Esophagus muscularis mucosa (tissue), 3 donors: Measurements from ENCODE around the gene SLCO6A1.

Experiments used
- POLR2A ChIP-seq: fragments of 450-650 bp; IDR thresholded peaks from one replicate; pipeline ENCODE4 v1.6.1; 2017; ENCODE audit warnings: antibody characterized with exemption, moderate library complexity, mild to moderate bottlenecking, low read depth
- POLR2AphosphoS5 ChIP-seq, 2 donors: sonication (generic); formaldehyde crosslinking; IDR thresholded peaks; one replicate each; pipeline ENCODE4 v1.6.1; 2017; ENCODE audit warnings: antibody characterized with exemption in 2 of 2
- TF ChIP-seq, protein P1 (sequence below), 3 experiments: fragments of 200-600 bp in 2 of 3; fragments of 450-650 bp in 1 of 3; sonication (generic) in 2 of 3; IDR thresholded peaks; one replicate each; pipeline ENCODE4 v1.5.1; 2017 to 2019; ENCODE audit warnings: antibody characterized with exemption in 3 of 3, mild to moderate bottlenecking in 2 of 3, moderate library complexity in 1 of 3

DNA sequence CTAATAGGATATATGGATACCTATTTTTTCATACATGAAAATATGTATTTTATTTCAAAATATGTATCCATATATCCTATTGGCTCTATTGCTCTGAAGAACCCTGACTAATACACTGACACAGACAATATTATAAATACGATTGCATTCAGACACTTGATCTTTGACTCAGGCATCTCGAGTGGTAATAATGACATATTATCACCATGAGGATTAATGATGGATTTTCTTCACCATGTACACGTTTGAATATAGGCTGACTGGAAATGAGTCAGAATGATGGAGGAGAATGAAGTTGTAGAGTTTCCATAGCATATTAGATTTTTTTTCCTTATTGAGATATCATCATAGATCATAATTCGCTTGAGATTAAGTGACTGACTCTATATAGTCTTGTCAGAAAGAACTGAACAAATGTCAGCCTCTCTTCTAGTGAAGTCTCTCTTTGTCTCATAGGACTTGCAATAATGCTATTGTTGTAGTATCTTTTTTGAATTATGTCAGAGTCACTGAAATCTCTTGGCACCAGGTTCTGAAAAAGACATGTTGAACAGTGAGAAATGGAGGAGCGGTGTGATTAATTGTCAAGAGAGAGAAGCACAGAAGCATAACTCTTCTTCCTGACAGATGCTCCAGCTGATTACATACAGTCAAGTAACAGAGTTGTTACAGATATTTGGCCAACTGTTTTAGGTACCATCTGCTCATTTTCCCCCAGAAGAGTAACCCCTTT is 41.4 kb upstream of the SLCO6A1 start:
- TF ChIP-seq, protein P1, sequence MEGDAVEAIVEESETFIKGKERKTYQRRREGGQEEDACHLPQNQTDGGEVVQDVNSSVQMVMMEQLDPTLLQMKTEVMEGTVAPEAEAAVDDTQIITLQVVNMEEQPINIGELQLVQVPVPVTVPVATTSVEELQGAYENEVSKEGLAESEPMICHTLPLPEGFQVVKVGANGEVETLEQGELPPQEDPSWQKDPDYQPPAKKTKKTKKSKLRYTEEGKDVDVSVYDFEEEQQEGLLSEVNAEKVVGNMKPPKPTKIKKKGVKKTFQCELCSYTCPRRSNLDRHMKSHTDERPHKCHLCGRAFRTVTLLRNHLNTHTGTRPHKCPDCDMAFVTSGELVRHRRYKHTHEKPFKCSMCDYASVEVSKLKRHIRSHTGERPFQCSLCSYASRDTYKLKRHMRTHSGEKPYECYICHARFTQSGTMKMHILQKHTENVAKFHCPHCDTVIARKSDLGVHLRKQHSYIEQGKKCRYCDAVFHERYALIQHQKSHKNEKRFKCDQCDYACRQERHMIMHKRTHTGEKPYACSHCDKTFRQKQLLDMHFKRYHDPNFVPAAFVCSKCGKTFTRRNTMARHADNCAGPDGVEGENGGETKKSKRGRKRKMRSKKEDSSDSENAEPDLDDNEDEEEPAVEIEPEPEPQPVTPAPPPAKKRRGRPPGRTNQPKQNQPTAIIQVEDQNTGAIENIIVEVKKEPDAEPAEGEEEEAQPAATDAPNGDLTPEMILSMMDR (IDR thresholded peaks at IDR 0.05): no peak
- TF ChIP-seq POLR2A (no peak), POLR2AphosphoS5 (IDR thresholded peaks at IDR 0.05) (no peak)
